HTR-8/SVneo (cell line): ENCODE measurements around the gene KLHL42.
"Not testable (repeated sequence)": the region's sequence is repeated elsewhere in the genome, so short reads cannot be mapped to it uniquely, and the experiment has no call there.

ENCODE experiments used
- DNase-seq: peaks from one replicate; pipeline ENCODE4 v3.0.0; 2011; ENCODE audit warnings: low spot score, mixed read lengths; ENCODE audit not compliant: insufficient read length
- FAIRE-seq: peaks from 2 replicates; lab custom pipeline; 2011; peaks lifted over from hg19 to GRCh38; lab: Jason Lieb, UNC

Gene KLHL42

DNA sequence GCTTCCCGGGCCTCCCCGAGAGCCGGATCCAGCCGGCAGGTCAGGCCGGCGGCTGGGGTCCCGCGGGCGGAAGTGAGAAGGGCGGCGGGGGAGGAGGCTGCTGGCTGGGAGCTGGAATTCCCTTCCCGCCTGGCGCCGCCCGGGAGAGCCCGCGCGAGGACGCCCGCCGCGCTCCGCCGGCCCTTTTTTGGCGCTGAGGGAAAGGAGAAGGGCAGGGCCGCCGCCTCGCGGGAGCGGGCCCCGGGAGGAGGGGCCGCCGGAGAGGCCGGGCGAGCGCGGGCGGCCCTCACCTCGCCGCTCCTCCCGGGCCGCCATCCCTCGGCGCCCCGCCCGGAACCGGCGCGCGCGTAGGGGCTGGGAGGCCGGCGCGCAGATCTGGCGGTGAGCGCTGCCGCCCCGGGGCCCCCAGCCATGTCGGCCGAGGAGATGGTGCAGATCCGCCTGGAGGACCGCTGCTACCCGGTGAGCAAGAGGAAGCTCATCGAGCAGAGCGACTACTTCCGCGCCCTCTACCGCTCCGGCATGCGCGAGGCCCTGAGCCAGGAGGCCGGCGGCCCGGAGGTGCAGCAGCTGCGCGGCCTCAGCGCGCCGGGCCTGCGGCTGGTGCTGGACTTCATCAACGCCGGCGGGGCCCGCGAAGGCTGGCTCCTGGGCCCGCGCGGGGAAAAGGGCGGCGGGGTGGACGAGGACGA is at the start of gene KLHL42, which contains the start of gene MANSC4:
Gene KLHL42 (plus strand): TSS at position 314 of the 692 bp plus-strand sequence. CDS start 98 bp downstream, at position 412.
Gene MANSC4 (minus strand): TSS at position 317 of the 692 bp plus-strand sequence. CDS start 8,960 bp downstream, outside the sequence.
- FAIRE-seq (peak; percentile 94), DNase-seq (peak; percentile 72)

DNA sequence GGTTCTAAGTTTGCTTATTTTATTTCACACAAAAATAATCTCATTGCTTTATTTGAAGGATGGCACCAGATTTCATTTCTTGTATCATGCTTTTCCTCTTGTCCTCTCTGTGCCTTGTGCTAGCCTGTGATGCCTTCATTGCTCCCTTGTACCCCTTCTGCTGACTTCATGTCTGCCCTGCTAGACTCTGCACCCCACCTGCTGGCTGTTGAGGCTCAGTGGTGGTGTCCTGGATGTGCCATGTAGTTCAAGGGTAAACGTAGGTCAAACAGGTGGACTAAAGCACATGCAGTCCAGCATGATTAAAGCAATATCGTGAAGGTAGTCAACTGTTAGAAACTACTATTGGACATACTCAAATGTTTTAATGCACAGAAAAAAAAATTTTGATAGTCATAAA is 47.8 kb upstream of the KLHL42 start:
- FAIRE-seq, result peak; percentile 93
- DNase-seq, result peak; percentile 18

GRCh38 chr12:27733052-27733656 is 46.9 kb upstream of the KLHL42 start:
- FAIRE-seq (peak; percentile 94), DNase-seq (peak; percentile 67)

GRCh38 chr12:27733791-27734190 is 46.2 kb upstream of the KLHL42 start:
- DNase-seq (no peak), FAIRE-seq (no peak)

- not testable (repeated sequence) for FAIRE-seq, DNase-seq
Measured at GRCh38 chr12:27734321-27734720, 45.7 kb upstream of the KLHL42 start.

DNA sequence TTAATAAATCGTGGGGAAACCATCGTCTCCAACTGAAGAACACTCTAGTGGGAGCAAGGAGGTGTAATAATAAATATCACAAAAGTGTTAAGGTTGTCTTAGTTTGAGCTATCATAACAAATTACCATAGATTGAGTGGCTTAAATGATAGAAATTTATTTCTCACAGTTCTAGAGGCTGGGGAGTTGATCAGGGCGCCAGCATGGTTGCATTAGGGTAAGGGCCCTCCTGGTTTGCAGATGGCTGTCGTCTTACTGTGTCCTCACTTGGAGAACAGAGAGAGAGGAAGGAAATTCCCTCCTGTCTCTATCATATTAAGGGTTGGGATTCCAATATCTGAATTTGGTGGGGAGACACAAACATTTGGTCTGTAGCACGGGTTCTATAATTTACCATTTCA is 36.4 kb upstream of the KLHL42 start:
- DNase-seq (no peak), FAIRE-seq (no peak)

GRCh38 chr12:27745734-27746133 is 34.3 kb upstream of the KLHL42 start:
- not testable (repeated sequence) for FAIRE-seq

DNA sequence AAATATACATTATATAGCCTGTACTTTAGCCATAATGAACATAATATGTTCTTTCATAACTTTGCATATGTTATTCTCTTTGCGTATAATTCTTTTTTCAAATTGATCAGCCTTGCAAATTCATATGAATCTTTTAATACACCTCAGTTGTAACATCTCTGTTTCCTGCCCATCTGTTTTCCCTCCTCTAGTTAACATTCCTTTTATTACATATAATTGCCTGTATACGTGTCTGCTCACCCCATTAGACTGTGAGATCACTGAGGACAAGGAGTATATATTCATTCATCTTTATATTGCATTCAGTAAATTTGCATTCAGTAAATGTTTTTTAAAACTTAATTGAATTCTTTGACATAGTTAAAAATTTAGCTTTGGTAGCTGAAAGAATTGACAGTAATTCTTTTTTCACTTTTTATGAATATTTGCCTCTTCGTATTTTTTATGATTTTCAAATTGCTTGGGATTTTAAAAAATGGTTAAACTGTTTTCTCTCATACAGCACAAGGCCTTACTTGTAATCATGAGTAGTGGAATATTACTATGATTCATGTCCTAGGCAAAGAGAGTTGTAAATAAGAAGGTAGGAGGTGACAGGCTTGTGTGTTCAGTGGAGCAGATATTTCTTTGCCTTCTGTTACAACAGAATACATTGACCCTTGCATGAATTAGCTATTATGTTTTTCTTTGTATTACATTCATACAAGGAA is 32.8 kb upstream of the KLHL42 start:
- DNase-seq (no peak), FAIRE-seq (peak; percentile 40)

More at GRCh38 chr12:27745734-27746133, 34.3 kb upstream of the KLHL42 start:
- not testable (repeated sequence) for DNase-seq

GRCh38 chr12:27751386-27752047 is 28.5 kb upstream of the KLHL42 start:
- peak; percentile 93 for FAIRE-seq
- DNase-seq, result no peak

GRCh38 chr12:27754795-27755194 is 25.2 kb upstream of the KLHL42 start:
- DNase-seq (no peak), FAIRE-seq (peak; percentile 86)

- DNase-seq, result no peak
- no peak for FAIRE-seq
Measured at GRCh38 chr12:27756670-27757195, 23.3 kb upstream of the KLHL42 start.

GRCh38 chr12:27762757-27763156 is 17.3 kb upstream of the KLHL42 start:
- DNase-seq (no peak), FAIRE-seq (peak; percentile 57)

DNA sequence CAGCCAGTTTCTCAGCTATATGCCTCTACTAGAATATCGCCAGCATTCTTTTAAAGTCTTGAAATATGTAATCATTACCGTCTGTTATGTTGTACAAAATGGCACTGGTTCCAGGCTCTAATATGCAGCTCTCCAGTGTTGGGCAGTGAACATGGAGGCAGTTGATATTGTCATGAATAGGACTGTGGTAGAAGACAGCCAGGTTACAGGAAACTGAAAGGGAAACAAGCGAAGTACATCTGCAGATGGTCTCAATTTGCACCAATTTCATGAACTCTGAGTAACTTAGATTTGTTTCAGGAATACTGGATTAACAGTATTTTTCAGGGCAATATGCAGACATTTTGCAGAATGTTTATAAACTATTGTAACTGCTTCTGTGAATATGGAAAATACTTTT is 13.4 kb upstream of the KLHL42 start:
- FAIRE-seq (peak; percentile 23), DNase-seq (no peak)

- no peak for DNase-seq
- no peak for FAIRE-seq
Measured at GRCh38 chr12:27769142-27769673, 10.8 kb upstream of the KLHL42 start.

DNA sequence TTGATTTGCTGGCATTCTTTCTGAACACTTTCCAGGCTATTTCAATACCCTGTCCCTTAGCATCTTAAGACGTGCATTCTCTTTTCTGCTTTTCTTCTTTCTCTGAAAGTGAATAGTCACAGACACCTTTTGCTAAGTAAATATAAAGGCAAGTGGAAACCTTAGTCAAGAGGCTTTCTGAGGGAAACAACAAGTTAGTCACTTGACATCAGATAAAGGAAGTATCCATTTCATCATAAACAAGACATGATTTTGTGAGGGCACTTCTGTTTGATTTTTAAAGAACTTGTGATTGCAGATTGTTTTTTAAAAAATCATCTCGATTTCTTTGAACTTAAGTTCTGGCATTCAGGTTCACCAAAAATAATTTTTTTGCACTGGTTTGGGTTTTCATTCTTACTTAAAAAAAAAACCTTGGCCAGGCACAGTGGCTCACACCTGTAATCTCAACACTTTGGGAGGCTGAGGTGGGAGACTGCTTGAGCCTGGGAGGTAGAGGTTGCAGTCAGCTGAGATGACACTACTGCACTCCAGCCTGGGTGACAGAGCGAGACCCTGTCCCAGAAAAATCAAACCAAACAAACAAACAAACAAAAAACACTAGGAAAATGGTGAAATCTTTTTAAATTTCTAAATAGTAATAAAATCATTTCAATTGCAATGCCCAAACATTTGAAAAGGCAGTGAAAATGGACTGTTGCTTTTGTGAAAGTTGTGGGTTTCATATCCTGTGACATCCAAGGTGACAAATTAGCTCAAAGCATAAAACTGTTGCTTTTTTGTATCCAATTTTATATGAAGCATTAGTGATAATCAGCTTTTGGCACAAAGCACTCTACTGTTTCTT is 8.3 kb upstream of the KLHL42 start:
- DNase-seq, result no peak
- peak; percentile 26 for FAIRE-seq

- FAIRE-seq, result no peak
- DNase-seq, result peak; percentile 71
Measured at GRCh38 chr12:27772328-27773049, 7.5 kb upstream of the KLHL42 start.

GRCh38 chr12:27777141-27777540 is 2.9 kb upstream of the KLHL42 start:
- FAIRE-seq, result peak; percentile 44
- DNase-seq, result no peak

- DNase-seq (no peak), FAIRE-seq (no peak)
Measured at GRCh38 chr12:27778206-27778605, 1.8 kb upstream of the KLHL42 start.
